HL-60 (cell line): ENCODE data around the gene TMTC2.
A peak's percentile ranks its signal among the peaks of the same experiment; 100 is the strongest.

Source experiments
- DNase-seq, 2 experiments: peaks; one replicate each; pipeline ENCODE4 v3.0.0-alpha.2; 2010 to 2020; ENCODE audit warnings: low read depth in 1 of 2, low spot score in 1 of 2
- H3K27ac ChIP-seq: fragments of 250-450 bp; sonication (Bioruptor Pico); replicated peaks from 2 replicates; pipeline ENCODE4 v1.5.1; 2020; ENCODE audit warnings: mild to moderate bottlenecking, moderate library complexity
- H3K27me3 ChIP-seq: fragments of 250-450 bp; sonication (Bioruptor Pico); 2 replicates; pipeline ENCODE4 v1.5.1; 2021; ENCODE audit warnings: mild to moderate bottlenecking, moderate library complexity; ENCODE audit not compliant: insufficient read depth, poor library complexity, severe bottlenecking
- H3K4me3 ChIP-seq: replicated peaks from 2 replicates; pipeline ENCODE4 v1.5.1; 2011; ENCODE audit warnings: mild to moderate bottlenecking, control low read depth, low read length; ENCODE audit not compliant: insufficient read depth
- GABPA ChIP-seq: IDR thresholded peaks from 2 replicates; pipeline ENCODE4 v1.6.1; 2012; ENCODE audit warnings: low read depth
- POLR2AphosphoS5 ChIP-seq: IDR thresholded peaks from 2 replicates; pipeline ENCODE4 v1.6.1; 2012; ENCODE audit warnings: low read depth
- SPI1 ChIP-seq: IDR thresholded peaks from 2 replicates; pipeline ENCODE4 v1.6.1; 2012; ENCODE audit warnings: low read depth, mild to moderate bottlenecking, borderline replicate concordance
- TF ChIP-seq, protein P1 (sequence below): IDR thresholded peaks from 2 replicates; pipeline ENCODE4 v1.6.1; 2012; ENCODE audit warnings: low read depth; ENCODE audit not compliant: insufficient replicate concordance
- TF ChIP-seq, protein P2 (sequence below): IDR thresholded peaks from one replicate; pipeline ENCODE4 v1.5.1; 2011; ENCODE audit warnings: low read length, control low read depth, inconsistent platforms; ENCODE audit not compliant: insufficient read depth

The TMTC2 gene

DNA sequence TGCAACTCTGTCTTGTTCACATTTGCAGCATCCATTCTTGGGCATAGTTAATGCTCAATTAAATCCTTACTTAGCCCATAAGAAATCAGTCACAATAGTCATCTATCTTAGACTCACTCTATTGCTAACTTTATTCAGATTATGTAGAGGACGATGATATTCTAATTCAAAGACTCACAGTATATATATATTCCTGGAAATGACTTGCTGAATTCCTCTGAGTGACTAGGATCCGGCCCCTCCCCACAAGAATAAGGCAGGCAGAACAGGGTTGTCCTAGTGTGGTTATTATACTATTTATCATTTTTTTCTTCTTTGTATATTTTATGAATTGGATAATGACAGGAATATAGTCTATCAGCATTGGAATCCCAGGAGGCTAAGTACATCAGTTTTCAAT, 275.1 kb downstream of the TMTC2 start:
- Histone ChIP-seq H3K27ac (no peak overlapping the region), H3K4me3 (no peak overlapping the region), H3K27me3 (no peaks in the 10 kb centered on the region)
- TF ChIP-seq GABPA, result no peak
- TF ChIP-seq SPI1, result no peak
- no peak for TF ChIP-seq POLR2AphosphoS5
- TF ChIP-seq, protein P1, sequence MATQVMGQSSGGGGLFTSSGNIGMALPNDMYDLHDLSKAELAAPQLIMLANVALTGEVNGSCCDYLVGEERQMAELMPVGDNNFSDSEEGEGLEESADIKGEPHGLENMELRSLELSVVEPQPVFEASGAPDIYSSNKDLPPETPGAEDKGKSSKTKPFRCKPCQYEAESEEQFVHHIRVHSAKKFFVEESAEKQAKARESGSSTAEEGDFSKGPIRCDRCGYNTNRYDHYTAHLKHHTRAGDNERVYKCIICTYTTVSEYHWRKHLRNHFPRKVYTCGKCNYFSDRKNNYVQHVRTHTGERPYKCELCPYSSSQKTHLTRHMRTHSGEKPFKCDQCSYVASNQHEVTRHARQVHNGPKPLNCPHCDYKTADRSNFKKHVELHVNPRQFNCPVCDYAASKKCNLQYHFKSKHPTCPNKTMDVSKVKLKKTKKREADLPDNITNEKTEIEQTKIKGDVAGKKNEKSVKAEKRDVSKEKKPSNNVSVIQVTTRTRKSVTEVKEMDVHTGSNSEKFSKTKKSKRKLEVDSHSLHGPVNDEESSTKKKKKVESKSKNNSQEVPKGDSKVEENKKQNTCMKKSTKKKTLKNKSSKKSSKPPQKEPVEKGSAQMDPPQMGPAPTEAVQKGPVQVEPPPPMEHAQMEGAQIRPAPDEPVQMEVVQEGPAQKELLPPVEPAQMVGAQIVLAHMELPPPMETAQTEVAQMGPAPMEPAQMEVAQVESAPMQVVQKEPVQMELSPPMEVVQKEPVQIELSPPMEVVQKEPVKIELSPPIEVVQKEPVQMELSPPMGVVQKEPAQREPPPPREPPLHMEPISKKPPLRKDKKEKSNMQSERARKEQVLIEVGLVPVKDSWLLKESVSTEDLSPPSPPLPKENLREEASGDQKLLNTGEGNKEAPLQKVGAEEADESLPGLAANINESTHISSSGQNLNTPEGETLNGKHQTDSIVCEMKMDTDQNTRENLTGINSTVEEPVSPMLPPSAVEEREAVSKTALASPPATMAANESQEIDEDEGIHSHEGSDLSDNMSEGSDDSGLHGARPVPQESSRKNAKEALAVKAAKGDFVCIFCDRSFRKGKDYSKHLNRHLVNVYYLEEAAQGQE, result no peak
- TF ChIP-seq, protein P2, sequence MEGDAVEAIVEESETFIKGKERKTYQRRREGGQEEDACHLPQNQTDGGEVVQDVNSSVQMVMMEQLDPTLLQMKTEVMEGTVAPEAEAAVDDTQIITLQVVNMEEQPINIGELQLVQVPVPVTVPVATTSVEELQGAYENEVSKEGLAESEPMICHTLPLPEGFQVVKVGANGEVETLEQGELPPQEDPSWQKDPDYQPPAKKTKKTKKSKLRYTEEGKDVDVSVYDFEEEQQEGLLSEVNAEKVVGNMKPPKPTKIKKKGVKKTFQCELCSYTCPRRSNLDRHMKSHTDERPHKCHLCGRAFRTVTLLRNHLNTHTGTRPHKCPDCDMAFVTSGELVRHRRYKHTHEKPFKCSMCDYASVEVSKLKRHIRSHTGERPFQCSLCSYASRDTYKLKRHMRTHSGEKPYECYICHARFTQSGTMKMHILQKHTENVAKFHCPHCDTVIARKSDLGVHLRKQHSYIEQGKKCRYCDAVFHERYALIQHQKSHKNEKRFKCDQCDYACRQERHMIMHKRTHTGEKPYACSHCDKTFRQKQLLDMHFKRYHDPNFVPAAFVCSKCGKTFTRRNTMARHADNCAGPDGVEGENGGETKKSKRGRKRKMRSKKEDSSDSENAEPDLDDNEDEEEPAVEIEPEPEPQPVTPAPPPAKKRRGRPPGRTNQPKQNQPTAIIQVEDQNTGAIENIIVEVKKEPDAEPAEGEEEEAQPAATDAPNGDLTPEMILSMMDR, result no peak
- DNase-seq, result no peak

DNA sequence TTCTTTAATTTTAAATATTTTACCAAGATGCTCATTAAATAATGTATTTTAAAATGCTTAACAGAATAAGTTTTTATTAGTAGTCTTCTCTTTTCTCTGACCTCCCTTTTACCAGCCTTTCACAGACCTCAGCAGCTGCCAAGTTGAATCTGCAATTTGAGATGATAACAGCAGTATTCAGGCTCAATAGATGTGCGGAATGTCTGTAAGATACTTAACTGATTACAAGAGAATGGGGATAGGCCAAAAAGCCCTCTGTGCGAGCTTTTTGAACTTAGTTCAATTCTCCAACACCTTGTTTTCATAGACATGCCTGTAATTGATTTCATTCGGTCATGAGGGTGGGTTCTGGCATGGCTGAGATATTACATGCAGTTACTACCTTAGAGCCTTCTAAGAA, 277.2 kb downstream of the TMTC2 start:
- Histone ChIP-seq H3K27me3 (no peaks in the 10 kb centered on the region), H3K27ac (no peak overlapping the region; the same call in 1 of the 2 replicates), H3K4me3 (no peak overlapping the region)
- DNase-seq, result no peak
- TF ChIP-seq, protein P2, result no peak
- no peak for TF ChIP-seq POLR2AphosphoS5

DNA sequence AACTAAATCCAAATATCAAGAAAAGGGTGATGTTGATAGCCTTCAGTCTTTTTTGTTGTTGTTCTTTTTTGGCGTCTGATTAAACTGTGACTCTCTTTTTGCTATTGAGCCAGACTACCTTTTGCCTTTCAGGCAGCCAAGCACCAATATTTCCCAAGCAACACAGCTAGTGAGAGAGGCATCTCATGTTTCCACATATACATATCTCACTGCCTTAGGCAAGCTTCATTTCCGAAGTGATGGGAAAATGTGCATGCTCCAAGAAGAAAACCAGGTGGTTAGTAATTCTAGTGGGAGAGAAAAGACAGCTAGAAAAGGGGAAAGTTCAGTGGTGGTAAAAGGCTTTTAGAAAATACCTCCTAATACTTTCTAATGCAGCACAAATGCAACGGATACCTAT, 277.7 kb downstream of the TMTC2 start:
- TF ChIP-seq, protein P2, result no peak
- TF ChIP-seq POLR2AphosphoS5 (no peak), GABPA (no peak), SPI1 (no peak)
- TF ChIP-seq, protein P1, result no peak
- Histone ChIP-seq H3K27me3 (no peaks in the 10 kb centered on the region), H3K4me3 (no peak overlapping the region), H3K27ac (peak overlapping the region; percentile 82; the same call in 1 of the 2 replicates)
- DNase-seq, result no peak

DNA sequence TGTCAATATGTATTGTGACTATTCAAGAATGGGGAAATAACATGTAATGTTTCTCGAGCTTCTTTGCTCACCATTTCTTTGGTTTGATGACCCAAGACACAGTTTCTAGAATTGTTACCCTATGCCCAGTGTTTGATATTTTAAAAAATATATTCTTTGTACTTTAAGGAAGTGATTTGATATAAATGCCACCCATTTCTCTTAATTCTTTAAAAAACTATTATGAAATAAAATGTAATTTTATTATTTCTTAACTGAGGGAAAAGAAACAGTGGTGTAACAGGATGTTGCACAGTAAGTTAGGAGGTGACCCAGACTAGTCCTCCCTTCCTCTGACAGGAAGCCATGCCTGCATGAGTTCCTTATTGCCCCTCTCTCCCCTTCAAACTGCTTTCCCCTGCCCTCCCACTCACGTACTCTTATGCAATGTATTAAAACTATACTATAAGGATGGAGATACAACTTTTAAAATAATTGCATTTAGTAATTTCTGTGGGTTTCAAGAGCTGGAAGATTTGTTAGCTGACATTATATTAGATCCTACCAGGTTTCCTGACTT, 279.4 kb downstream of the TMTC2 start:
- Histone ChIP-seq H3K4me3 (no peak overlapping the region), H3K27ac (peak overlapping the region; percentile 82), H3K27me3 (no peaks in the 10 kb centered on the region)
- DNase-seq, result peak; percentile 91 to 97
- TF ChIP-seq SPI1 (peak; percentile 81), POLR2AphosphoS5 (peak; percentile 94), GABPA (peak; percentile 80)
- TF ChIP-seq, protein P2, result no peak
- TF ChIP-seq, protein P1, result no peak
